ENCODE results near the gene UBE2O.

Gene UBE2O

GRCh38 chr17:76441686-76442340 is 11.1 kb downstream of the UBE2O start:
- no peak for DNase-seq (ENCODE audit: low read depth, low spot score)

- DNase-seq (ENCODE audit: low read depth, low spot score): no peak
Observed at GRCh38 chr17:76440751-76441362, 12.1 kb downstream of the UBE2O start.

GRCh38 chr17:76439314-76439928 is 13.5 kb downstream of the UBE2O start:
- DNase-seq (ENCODE audit: low read depth, low spot score): no peak

GRCh38 chr17:76438906-76439305 is 14.0 kb downstream of the UBE2O start:
- no peak for DNase-seq (ENCODE audit: low read depth, low spot score)

DNA sequence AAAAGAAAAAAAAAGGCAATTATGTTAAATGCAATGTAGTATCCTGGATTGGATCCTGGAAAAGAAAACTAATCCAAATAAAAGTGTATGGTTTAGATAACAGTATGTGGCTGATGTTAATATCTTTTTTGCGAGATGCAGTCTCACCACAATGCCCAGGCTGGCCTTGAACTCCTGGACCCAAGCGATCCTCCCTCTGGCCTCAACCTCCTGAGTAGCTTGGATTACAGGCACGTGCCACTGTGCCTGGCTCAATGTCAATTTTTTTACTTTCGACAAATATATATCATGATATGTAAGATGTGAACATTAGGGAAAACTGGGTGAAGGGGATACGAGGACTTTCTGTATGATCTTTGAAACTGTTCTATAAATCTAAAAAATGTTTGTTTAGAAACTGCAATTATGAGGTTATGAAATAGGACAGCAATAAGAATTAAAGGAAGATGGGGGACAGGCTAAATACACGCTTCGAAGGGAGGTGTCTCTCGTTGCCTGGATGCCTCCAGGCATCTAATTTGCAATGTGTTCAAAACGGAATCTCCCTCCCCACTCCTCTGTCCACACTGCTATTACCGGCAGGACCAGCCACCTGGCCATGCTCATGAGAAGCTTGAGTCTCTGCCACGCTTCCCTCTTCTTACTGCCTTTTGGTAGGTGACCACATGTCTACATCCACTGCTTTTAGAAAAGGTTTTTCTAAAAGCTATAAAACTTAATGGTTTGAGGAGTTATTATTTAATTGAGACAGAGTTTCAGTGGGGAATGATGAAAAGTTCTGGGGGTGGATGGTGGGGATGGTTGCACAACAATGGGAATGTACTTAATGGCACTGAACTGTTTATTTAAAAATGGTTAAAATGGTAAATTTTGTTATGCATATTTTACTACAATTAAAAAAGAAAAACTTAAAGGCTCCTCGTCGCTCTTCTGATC is 15.2 kb downstream of the UBE2O start:
- no peak for DNase-seq (ENCODE audit: low read depth, low spot score)

DNA sequence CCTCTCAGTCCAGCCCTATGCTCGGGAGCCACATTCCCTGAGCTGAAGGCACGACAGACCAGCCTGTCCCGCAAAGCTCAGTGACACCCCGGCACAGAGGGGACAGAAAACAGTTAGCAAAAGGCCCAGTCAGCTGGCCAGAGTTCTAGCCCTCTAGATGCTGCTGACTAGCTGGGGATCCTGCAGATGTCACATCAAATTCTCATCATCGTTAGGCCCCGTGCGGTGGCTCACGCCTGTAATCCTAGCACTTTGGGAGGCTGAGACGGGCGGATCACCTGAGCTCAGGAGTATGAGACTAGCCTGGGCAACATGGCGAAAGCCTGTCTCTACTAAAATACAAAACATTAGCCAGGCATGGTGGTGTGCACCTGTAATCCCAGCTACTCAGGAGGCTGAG is 17.2 kb downstream of the UBE2O start:
- DNase-seq (ENCODE audit: low read depth, low spot score): no peak

DNA sequence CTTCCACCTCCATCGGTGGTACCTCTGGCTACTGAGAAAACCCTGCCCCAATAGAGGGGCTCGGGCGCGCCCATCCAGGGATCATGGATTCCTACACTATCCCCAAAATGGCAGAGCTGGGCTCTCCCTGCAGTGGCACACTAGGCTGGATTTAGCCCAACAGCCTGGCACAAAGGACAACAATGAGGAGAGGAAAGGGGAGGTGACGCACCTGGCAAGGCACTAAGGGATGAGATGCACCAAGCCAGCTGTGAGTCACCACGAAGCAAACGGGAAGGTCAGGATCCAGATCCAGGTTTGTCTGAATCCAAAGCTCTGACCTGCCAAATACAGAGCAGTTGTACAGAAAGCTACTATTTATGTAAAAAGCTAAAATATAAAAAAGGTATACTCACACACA is 18.1 kb downstream of the UBE2O start:
- DNase-seq (ENCODE audit: low read depth, low spot score): no peak

DNA sequence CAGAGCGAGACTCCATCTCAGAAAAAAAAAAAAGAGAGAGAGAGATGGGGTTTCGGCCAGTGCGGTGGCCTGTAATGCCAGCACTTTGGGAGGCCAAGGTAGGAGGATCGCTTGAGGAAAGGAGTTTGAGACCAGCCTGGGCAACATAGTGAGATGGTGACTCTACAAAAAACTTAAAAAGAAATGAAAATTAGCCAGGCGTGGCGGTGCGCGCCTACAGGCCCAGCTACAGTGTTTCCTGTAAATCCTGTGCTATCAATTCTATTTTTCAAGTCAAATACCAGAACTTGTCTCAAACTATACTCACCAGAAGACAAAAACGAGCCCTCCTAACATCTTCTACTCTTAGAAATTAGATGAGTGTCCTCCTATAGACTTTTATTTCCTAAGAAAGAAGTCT is 19.3 kb downstream of the UBE2O start:
- no peak for DNase-seq (ENCODE audit: low read depth, low spot score)

DNA sequence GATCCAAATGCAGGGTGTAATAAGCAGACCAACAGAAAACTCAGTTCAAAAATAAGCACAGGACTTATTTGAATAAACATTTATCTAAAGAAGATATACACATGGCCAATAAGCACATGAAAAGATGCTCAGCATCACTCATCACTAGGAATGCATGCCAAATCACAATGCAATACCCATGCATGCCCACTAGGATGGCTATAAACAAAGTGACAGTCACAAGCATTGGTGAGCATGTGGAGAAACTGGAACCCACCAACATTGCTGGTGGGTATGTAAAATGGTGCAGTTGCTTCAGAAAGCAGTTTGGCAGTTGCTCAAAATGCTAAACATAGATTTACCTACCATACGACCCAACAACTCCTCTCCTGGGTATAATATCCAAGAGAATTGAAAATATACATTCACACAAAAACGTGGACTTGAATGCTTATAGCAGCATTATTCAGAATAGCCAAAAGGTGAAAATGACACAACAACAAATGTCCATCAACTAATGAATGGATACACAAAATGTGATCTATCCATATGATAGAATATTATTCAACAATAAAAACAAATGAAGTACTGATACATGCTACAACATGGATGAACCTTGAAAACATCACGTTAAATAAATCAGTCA is 20.1 kb downstream of the UBE2O start:
- DNase-seq (ENCODE audit: low read depth, low spot score): no peak

DNA sequence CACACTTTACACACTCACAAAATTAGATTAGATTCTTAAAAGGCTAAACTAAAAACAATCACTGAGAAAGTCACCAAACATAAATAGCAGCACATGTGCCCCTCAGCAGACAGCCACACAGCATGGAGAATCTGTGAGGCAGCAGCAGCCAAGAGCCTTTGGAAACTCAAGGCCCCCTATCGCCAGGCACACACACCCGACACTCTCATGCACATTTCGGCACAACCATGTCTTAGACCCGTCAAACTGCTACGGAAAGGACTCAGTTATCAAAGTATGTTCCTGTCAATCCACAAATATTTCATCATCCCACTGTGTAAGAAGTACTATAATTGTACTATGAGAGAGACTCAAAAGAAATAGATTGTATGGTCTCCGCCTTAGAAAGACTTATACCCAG is 20.9 kb downstream of the UBE2O start:
- no peak for DNase-seq (ENCODE audit: low read depth, low spot score)

GRCh38 chr17:76431509-76431908 is 21.4 kb downstream of the UBE2O start:
- no peak for DNase-seq (ENCODE audit: low read depth, low spot score)

DNA sequence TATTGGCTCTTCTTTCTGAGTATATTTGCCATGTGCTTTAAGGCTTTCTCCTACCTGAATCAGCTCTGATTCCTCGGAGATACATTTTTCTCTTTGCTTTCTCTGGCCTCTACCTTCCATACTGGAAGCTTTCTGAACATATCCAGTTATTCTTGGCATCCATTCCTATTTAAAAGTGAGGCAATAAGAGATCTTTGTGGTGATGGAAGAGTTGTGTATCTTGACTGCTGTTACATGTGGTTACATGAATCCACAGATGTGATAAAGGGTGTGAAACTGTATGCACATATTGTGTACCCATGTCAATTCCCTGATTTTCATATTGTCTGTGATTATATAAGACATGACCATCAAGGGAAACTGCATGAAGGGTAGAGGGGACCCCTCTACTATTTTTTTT is 24.4 kb downstream of the UBE2O start:
- DNase-seq (ENCODE audit: low read depth, low spot score): no peak

DNA sequence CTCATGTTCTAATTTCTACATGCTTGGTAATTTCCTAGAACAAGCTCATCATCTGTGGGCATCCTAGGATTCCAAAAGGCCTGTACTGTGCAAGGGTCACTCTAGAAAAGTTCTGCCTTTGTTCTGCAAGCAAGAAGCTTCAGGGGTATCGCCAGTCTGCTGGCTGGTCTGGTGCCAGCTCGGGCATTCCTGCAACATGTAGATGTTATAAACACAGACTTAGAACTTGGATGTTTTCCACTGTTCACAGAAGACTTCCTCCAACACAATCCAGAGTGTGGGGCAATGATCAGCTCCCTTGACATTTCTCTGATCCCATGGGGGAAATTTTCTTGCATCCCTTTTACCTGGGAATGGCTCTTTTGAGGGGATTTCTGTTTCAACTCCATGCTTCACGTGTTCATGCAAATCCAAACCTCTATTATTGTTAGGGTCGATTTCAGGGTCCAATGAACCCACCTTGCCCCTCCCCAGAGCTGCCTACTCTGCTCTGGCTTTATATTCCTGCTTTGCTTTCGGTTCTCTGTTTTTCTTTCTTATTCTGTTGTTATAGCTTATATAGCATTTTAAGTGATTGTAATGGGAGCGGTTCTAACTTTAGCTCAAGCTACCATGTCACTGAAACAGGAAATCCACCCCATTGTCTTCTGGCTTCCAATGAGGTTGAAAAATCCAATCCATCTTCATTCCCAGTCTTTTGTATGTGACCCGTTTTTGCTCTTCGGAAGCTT is 25.3 kb downstream of the UBE2O start:
- no peak for DNase-seq (ENCODE audit: low read depth, low spot score)

DNA sequence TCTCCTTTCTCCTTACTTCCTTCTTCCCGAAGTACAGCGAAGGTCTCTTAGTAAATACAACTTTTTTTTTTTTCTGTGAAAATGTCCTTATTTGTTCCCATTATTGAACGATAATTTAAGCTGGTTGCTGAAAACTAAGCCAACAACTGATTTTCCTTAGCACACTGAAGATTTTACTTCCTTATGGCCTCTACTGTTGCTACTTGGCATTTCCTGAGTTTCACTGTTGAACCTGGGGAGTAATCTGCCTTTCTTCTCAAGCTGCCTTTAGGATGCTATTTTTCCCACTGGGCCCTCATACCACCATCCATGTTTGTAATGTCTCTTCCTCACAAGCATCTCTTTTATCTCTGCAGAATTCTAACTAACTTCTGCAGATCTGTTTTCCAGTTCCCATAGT is 26.1 kb downstream of the UBE2O start:
- DNase-seq (ENCODE audit: low read depth, low spot score): no peak

GRCh38 chr17:76422860-76423259 is 30.1 kb downstream of the UBE2O start:
- DNase-seq (ENCODE audit: low read depth, low spot score): no peak

- DNase-seq (ENCODE audit: low read depth, low spot score): no peak
Observed at GRCh38 chr17:76422406-76422805, 30.5 kb downstream of the UBE2O start.

DNA sequence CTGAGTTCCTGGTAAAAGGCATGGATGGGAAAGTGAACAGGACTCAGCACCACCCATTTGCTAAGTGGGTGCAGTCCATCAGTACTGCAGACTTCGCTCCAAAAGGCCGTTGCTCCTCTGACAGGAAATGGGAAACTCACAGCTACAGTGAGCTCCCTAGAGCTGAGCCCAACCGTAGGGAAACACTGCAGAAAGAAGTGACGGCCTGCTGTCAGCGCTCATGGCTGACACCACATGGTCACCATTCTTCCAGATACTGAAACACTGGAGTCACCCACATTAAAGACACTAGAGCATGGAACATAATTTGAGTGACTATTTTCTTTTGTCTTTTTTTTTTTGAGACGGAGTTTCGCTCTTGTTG is 31.9 kb downstream of the UBE2O start:
- DNase-seq (ENCODE audit: low read depth, low spot score): no peak

- DNase-seq (ENCODE audit: low read depth, low spot score): no peak
Observed at GRCh38 chr17:76420356-76421043, 32.5 kb downstream of the UBE2O start.

- no peak for DNase-seq (ENCODE audit: low read depth, low spot score)
Observed at GRCh38 chr17:76419576-76420260, 33.2 kb downstream of the UBE2O start.
